ENCODE results near the gene PRRG1. TPM values are rescaled to one million over a fixed set of nuclear protein-coding genes. Genes with fewer than 3 reads are reported as not detected.

Gene PRRG1
- total and polyA plus RNA-seq, 8 donors = 8.6 to 15.0 (median 13.2) TPM

DNA sequence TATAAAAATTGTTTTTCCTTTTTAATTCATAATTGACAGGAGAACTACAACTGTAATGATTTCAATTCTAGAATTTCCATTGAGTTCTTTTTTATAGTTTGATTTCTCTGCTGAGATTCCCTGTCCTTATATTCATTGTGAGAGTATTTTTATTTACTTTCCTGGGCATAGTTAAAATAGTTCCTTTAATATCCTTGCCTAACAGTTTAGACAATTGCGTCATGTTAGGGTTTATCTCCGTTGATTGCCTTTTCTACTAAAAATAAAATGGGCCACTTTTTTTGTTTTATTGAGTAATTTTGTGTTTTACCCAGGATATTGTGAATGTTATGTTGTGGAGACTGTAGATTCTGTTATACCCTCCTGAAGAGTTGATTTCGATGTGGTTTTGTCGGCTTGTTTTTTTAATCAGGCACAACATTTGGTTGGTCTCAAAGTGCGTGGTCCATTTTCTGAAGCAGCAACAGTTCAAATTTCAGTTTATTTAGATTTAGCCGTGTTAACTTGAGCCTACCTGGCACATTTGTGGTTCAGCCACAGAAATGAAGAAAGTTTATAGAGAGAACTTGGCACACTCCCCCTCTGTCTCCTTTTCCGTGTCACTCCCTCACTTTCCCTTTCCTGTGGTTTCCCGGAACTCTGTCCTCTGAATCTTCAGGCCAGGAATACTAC, 16.0 kb upstream of the PRRG1 start:
- no peak for DNase-seq
- peaks cover 0 to 5% of the 10 kb centered on the region in 2 donors for H3K27me3 ChIP-seq
- H3K36me3 ChIP-seq = no peaks in the 10 kb centered on the region
- no peaks in the 10 kb centered on the region for H3K4me1 ChIP-seq
- intact Hi-C loops (cut with DNase I) = no loop called here
- ATAC-seq = no peak
- TF ChIP-seq, protein P1, sequence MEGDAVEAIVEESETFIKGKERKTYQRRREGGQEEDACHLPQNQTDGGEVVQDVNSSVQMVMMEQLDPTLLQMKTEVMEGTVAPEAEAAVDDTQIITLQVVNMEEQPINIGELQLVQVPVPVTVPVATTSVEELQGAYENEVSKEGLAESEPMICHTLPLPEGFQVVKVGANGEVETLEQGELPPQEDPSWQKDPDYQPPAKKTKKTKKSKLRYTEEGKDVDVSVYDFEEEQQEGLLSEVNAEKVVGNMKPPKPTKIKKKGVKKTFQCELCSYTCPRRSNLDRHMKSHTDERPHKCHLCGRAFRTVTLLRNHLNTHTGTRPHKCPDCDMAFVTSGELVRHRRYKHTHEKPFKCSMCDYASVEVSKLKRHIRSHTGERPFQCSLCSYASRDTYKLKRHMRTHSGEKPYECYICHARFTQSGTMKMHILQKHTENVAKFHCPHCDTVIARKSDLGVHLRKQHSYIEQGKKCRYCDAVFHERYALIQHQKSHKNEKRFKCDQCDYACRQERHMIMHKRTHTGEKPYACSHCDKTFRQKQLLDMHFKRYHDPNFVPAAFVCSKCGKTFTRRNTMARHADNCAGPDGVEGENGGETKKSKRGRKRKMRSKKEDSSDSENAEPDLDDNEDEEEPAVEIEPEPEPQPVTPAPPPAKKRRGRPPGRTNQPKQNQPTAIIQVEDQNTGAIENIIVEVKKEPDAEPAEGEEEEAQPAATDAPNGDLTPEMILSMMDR (IDR thresholded peaks at IDR 0.05) = no peak
- no peak overlapping the region for H3K4me3 ChIP-seq
- H3K27ac ChIP-seq = no peak overlapping the region
- H3K9me3 ChIP-seq = no peaks in the 10 kb centered on the region

DNA sequence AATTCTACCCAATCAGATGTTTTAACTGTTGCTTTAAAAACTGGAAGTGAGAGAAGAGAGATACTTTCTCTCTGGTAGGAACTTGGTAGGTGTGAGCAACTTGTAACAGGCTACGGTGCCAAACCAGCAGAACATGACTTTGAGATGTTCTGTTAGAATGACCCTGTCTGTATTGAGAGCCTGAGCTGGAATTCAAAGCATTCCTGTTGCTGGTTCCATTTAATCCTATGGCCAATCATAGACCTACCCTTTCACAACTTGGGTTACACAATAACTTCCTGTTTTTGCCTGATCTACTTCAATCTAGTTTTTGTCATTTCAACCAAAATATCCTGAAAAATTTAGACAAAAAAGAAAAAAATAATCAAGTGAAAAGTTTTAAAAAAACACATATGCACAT, 1.7 kb upstream of the PRRG1 start:
- Histone ChIP-seq H3K36me3 (no peaks in the 10 kb centered on the region), H3K9me3 (no peaks in the 10 kb centered on the region), H3K4me1 (no peaks in the 10 kb centered on the region), H3K27me3 (peaks cover 0 to 11% of the 10 kb centered on the region in 2 donors), H3K4me3 (no peak overlapping the region), H3K27ac (no peak overlapping the region)
- peak in 2 of 4 donors; percentile 10 to 15 for DNase-seq
- intact Hi-C loops (cut with DNase I) = no loop called here
- TF ChIP-seq, protein P1 (IDR thresholded peaks at IDR 0.05) = no peak
- no peak for ATAC-seq

DNA sequence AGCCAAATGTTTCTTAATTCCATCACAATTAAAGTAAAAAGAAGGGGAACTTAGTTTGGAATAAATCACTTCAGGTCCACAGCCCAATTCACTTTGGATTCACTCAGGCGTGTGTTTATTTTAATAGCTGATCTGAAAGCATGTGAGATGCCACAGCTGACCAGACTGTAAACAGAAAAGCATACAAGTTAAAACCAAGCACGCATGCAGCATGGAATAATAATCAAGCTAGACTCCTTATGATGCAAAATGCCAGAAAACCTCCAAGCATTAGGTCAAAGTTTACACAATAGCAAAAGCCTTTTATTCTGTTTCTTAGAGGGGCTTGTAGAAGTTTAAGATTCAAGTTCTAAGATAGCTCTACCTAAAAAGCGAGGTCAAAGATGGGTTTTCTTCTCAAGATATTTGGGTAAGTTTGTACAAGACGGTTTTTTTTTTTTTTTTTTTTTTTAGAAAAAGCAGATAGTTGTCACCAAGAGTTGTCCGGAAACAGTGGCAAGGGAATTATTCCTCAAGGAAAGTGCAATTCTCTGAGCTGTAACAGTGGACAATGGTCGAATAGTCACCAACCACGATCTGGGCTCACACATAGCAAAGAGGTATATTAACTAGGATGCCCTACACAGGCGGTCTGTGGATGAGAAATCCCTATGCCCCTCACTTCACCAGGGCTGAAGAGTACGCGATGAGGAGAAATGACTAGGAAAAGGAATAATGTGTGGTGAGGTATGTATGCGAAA, 763 bp upstream of the PRRG1 start:
- DNase-seq (peak in 2 of 4 donors; percentile 32 to 50), ATAC-seq (peak; percentile 5)
- Histone ChIP-seq H3K4me3 (peak overlapping the region; percentile 49 to 51), H3K9me3 (no peaks in the 10 kb centered on the region), H3K27me3 (peaks cover 0 to 11% of the 10 kb centered on the region in 2 donors), H3K36me3 (no peaks in the 10 kb centered on the region), H3K27ac (peak overlapping the region; percentile 37 to 63), H3K4me1 (no peaks in the 10 kb centered on the region)
- TF ChIP-seq, protein P1 (IDR thresholded peaks at IDR 0.05) = no peak
- intact Hi-C loops (cut with DNase I) = no loop called here

DNA sequence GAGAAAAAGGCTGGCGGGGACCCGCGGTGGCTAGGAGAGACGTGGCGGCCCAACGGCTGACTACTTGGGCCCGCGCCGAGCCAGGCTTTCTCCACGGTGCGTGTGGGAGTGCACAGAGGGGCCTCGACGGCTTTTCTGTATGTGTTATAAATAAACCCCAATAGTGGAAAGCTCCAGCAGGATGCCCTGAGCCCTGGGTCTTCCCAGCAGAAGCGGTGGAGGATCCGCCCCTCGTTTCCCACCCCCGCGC, 268 bp upstream of the PRRG1 start:
- TF ChIP-seq, protein P1 (IDR thresholded peaks at IDR 0.05) = no peak
- ATAC-seq (no peak), DNase-seq (no peak)
- intact Hi-C loops (cut with DNase I) = no loop called here
- Histone ChIP-seq H3K4me3 (peak overlapping the region; percentile 49 to 51), H3K27me3 (peaks cover 0 to 11% of the 10 kb centered on the region in 2 donors), H3K36me3 (no peaks in the 10 kb centered on the region), H3K27ac (peak overlapping the region; percentile 37 to 63), H3K9me3 (no peaks in the 10 kb centered on the region), H3K4me1 (no peaks in the 10 kb centered on the region)

DNA sequence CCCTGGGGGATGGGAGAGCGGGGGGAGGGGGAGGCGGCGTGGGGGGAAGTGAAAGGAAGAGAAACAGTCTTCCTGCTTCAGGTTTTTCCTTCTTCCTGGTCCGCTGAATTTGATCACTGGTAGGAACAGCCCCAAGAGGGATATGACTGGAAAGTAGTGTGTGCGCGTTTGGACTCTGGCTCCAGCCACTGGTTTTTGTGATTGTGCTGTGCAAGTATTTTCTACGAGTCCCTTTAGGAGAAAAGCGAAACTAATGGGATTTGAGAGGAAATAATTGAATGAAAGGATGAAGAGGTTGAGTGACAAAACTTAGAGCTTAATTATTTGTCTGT, 836 bp downstream of the PRRG1 start:
- no peaks in the 10 kb centered on the region for H3K4me1 ChIP-seq
- peaks cover 0 to 11% of the 10 kb centered on the region in 2 donors for H3K27me3 ChIP-seq
- intact Hi-C loops (cut with DNase I) = no loop called here
- H3K9me3 ChIP-seq = no peaks in the 10 kb centered on the region
- H3K36me3 ChIP-seq = no peaks in the 10 kb centered on the region
- ATAC-seq (no peak), DNase-seq (peak in 1 of 4 donors; percentile 22)
- peak overlapping the region; percentile 49 to 51 for H3K4me3 ChIP-seq
- peak overlapping the region; percentile 70 to 73 for H3K27ac ChIP-seq
- TF ChIP-seq, protein P1 (IDR thresholded peaks at IDR 0.05) = no peak

All from left lung (tissue), 10 donors.